ENCODE data around the gene LRRC7. TPM values are rescaled to one million over a fixed set of nuclear protein-coding genes. Genes with fewer than 3 reads are reported as not detected.
"Not testable (repeated sequence)": the region's sequence is repeated elsewhere in the genome, so short reads cannot be mapped to it uniquely, and the experiment has no call there.

LRRC7 gene
- total RNA-seq, 3 donors from 2014 or later = 0.27 TPM; not detected in 2

DNA sequence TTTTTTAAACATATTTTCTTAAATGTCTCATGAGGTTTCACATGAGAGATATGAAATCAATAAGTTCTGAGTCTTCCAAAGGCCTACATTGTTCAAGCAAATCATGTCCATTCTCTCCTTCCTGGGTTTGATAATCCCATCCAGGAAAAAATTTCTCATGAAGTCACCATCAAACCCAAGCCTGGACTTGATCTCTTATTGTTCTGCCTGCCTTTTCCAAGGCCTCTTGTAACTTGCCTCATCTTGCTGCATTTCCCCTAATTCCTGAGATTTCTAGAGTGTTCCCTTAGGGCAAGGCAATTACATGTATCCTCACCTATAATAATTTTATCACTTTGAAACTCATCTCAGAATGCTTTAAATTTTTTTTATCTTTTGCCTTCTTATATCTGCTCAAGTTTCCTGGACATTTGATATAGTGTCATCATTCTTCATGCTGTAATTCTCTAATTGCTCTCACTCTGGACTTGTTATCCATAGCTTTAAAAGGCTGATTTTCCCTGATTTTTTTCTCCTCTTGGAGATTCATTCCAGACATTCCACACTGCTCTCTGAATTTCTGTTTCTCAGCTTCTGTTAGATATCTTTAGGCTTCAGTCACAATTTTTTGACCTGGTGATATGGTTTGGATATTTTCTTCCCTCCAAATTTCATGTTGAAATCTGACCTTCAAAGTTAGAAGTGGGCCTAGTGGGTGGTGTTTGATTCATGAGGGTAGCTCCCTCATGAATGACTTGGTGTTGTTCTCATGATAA lies 126.4 kb downstream of the LRRC7 start:
- H3K27me3 Mint-ChIP-seq (ENCODE audit: low read depth) = no peaks in the 10 kb centered on the region
- no peaks in the 10 kb centered on the region for H3K4me1 Mint-ChIP-seq (ENCODE audit: low read depth)
- H3K9me3 Mint-ChIP-seq = peaks cover 10% of the 10 kb centered on the region

DNA sequence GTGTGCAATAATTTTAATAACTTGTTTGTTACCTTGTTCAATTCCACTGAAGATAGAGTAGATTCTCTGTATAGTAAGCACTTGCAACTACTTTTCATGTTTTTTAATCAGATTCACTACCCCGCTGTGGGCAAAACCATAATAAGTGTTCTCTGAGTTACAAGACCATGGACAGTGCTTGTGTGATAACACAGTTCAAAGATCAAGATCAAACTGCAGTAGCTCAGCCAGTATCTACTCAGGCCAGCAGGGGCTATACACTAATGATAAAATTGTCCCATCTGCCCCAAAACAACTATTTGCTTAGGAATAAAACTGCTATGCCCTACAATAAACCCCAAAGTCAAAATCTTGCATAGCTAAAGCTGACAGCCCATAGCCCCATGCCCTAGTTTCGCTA lies 129.6 kb downstream of the LRRC7 start:
- Mint-ChIP-seq H3K9me3 (peaks cover 17% of the 10 kb centered on the region), H3K4me1 (ENCODE audit: low read depth) (no peaks in the 10 kb centered on the region), H3K36me3 (ENCODE audit: insufficient read depth) (no peaks in the 10 kb centered on the region), H3K4me3 (no peak overlapping the region), H3K27me3 (ENCODE audit: low read depth) (no peaks in the 10 kb centered on the region)
- ATAC-seq (no peak), DNase-seq (no peak)

More for the DNA sequence above, 126.4 kb downstream of the LRRC7 start:
- Mint-ChIP-seq H3K36me3 (ENCODE audit: insufficient read depth) (no peaks in the 10 kb centered on the region), H3K4me3 (no peak overlapping the region)
- ATAC-seq (no peak), DNase-seq (no peak)

DNA sequence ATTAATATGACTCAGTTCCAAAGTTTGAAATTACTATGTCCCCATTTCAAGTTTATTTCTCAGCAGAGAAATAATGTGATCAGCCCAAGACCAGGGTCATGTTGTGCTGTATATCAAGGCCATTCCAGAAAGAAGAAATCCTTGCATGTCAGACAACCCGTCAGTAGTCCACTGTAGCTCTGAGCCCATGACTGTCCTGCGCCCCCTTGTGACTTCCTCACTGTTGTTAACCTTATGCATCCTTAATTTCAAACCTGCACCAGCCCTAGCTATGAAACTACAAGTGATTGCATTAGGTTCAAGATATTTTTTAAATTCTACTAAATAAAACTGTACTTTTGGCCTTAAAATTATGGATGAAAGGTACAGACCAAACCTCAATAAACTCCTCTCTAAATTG lies 133.0 kb downstream of the LRRC7 start:
- Mint-ChIP-seq H3K9me3 (peaks cover 13% of the 10 kb centered on the region), H3K36me3 (ENCODE audit: insufficient read depth) (no peaks in the 10 kb centered on the region), H3K4me1 (ENCODE audit: low read depth) (no peaks in the 10 kb centered on the region), H3K4me3 (no peak overlapping the region), H3K27me3 (ENCODE audit: low read depth) (no peaks in the 10 kb centered on the region)
- no peak for DNase-seq
- no peak for ATAC-seq

DNA sequence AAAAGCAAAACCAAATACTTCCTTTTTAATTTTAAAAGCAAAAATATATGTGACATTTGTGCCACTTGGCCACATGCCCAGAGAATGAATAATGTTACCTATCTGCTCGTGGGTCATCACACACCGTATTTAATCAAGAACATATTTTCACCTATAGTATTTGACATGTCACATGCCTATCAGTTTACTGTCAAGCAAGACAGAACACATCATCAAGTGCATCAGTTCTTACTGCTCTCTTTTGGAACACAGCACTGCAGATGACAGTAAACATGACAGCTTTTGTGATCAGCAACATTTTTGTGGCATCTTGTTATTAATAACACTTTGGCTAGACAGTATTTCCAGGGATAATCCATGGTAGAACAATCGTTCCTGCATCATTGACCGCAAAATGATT lies 134.4 kb downstream of the LRRC7 start:
- H3K4me1 Mint-ChIP-seq (ENCODE audit: low read depth) = no peaks in the 10 kb centered on the region
- DNase-seq = no peak
- H3K36me3 Mint-ChIP-seq (ENCODE audit: insufficient read depth) = no peaks in the 10 kb centered on the region

DNA sequence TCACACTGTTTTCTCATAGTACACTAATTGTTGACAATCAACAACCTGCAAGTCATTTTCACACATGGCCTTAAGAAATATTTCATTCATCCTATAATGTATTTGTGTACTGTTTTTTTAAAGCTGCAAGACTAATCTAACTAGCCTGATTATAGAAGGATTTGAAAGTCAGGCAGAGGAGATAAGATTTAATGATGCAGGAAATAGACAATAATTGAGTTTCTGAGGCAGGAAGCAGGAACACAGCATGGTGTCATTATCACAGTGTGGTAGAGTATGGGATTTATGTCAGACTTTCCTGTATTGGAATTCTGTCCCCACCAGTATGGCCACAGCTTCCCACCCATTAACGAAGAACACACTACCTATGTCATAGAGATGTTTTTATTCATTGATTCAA lies 138.8 kb downstream of the LRRC7 start:
- Mint-ChIP-seq H3K4me3 (no peak overlapping the region), H3K4me1 (ENCODE audit: low read depth) (no peaks in the 10 kb centered on the region), H3K36me3 (ENCODE audit: insufficient read depth) (no peaks in the 10 kb centered on the region), H3K9me3 (peaks cover 3% of the 10 kb centered on the region), H3K27me3 (ENCODE audit: low read depth) (no peaks in the 10 kb centered on the region)
- ATAC-seq = no peak
- DNase-seq = no peak

More for the DNA sequence above, 134.4 kb downstream of the LRRC7 start:
- peaks cover 7% of the 10 kb centered on the region for H3K9me3 Mint-ChIP-seq
- H3K4me3 Mint-ChIP-seq = no peak overlapping the region
- ATAC-seq = no peak
- H3K27me3 Mint-ChIP-seq (ENCODE audit: low read depth) = no peaks in the 10 kb centered on the region

DNA sequence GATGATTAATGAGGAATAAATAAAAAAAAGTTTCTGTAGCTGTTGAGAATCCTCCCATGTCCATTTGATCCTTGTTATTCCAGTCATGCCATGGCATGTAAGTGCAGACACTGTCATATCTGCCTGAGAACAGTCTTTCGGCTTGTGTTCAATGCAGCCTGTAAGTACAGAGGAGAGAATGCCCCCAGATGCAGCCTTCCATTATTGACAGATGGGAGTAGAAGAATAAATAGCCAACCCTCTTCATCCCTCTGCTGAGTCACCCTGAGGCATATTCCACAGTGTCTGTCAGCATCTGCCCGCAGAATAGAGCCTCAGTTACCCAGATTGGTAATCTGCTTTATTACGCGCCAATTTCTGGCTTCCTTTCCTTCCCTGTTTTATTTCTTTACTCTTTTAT lies 139.4 kb downstream of the LRRC7 start:
- H3K4me1 Mint-ChIP-seq (ENCODE audit: low read depth) = no peaks in the 10 kb centered on the region
- no peaks in the 10 kb centered on the region for H3K27me3 Mint-ChIP-seq (ENCODE audit: low read depth)
- no peaks in the 10 kb centered on the region for H3K36me3 Mint-ChIP-seq (ENCODE audit: insufficient read depth)
- DNase-seq (no peak), ATAC-seq (no peak)
- peaks cover 2% of the 10 kb centered on the region for H3K9me3 Mint-ChIP-seq
- H3K4me3 Mint-ChIP-seq = no peak overlapping the region

DNA sequence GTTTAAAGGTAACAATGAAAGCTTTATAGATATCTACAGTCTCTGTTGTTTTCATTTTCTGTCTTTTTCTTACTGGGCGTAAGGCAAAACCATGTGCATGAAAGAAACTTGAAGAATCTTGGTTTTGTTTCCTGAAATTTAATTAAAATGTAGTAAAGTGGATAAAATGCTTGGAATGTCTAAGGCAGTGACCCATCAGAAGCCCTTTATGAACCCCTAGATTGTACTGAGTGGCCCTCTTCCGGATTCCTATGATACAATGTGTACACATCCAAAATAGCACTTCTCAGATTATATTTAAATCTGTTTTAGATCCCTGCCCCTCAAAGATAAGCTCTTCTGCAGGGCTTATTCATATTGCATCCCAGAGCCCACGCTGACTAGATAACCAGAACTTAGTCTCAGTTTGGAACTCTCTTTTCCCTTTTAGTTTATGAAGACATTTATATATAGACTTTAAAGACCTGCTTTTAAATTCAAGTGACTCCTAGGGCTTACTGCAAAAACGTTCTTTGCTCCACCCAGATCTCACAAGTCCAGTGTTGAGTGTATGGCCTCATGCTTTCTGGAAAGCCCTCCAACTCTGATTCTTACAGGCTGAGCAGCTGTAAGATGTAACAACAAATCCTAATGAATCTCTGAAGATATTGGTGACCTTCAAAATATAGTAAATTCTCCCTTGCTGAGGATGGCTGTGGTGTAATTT lies 142.9 kb downstream of the LRRC7 start:
- no peak for ATAC-seq
- H3K4me1 Mint-ChIP-seq (ENCODE audit: low read depth) = no peaks in the 10 kb centered on the region
- peaks cover 3% of the 10 kb centered on the region for H3K9me3 Mint-ChIP-seq
- H3K4me3 Mint-ChIP-seq = no peak overlapping the region
- DNase-seq = no peak
- H3K27me3 Mint-ChIP-seq (ENCODE audit: low read depth) = no peaks in the 10 kb centered on the region
- no peaks in the 10 kb centered on the region for H3K36me3 Mint-ChIP-seq (ENCODE audit: insufficient read depth)

DNA sequence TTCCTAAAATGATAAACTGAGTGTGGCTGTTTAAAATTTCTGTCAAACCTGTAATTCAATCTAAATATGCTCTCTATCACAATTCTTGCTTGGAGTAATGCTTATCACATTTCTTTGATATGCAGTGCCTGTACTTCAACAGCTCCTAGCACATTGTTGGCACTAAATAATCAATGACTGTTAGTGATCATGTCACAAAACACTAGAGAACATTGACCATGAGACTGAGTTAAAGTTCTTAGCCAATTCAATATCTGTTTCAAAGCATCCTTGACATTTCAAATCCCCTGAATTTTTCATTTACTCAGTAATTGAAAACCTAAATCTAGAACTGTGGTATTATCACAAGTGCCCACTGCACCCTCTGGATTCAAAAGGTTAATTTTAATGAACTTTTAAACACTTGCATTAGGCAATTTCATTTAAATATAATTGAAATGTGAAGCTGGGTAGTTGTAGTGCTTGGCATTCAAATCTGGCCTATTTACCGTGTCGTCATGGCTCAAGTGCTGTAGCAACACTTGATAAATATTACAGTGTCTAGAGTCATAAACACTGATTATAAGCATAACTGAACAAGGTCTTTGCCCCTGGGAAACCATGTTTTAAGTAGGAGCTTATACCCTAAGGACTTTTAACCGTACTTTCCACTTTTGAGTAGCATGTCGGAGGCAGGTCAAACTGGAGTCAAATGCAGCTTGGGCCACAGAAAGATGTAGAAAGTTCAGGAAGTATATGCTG lies 143.6 kb downstream of the LRRC7 start:
- Mint-ChIP-seq H3K36me3 (ENCODE audit: insufficient read depth) (no peaks in the 10 kb centered on the region), H3K27me3 (ENCODE audit: low read depth) (no peaks in the 10 kb centered on the region), H3K4me1 (ENCODE audit: low read depth) (no peaks in the 10 kb centered on the region), H3K9me3 (peaks cover 3% of the 10 kb centered on the region), H3K4me3 (no peak overlapping the region)
- DNase-seq = no peak
- ATAC-seq = no peak

DNA sequence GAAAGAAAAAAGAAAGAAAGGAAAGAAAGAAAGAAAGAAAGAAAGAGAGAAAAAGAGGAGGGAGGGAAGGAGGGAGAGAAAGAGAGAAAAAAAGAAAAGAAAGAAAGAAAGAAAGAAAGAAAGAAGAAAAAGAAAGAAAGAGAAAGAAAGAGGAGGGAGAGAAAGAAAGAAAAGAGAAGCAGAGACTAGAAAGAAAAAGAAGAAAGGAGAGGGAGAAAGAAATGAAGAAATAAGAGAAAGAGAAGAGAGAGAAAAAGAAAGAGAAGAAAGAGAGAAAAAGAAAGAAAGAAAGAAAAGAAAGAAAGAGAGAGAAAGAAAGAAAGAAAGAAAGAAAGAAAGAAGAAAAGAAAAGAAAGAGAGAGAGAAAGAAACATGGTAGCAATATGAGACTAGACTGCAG lies 150.1 kb downstream of the LRRC7 start:
- H3K27me3 Mint-ChIP-seq (ENCODE audit: low read depth); ATAC-seq: not testable (repeated sequence)

DNA sequence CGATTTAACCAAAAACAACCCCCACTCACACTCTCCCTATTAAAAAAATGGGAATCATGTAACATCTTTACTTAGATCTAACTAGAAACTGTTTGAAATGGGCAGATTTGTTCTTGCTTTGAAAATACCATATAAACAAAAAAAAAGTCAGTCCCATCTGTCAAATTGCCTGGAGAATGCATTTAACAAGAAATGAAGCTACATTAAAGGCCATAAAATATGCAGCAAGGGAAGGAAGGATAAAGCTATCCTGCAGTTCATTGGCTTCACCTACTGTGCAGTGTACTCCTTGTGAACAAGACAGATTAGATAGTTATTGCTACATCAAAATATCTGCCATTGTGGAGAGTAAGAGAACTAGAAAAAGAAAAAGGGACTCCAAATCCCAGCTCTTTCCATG lies 160.5 kb downstream of the LRRC7 start:
- Mint-ChIP-seq H3K36me3 (ENCODE audit: insufficient read depth) (no peaks in the 10 kb centered on the region), H3K4me1 (ENCODE audit: low read depth) (no peaks in the 10 kb centered on the region), H3K9me3 (peaks cover 4% of the 10 kb centered on the region), H3K4me3 (no peak overlapping the region), H3K27me3 (ENCODE audit: low read depth) (no peaks in the 10 kb centered on the region)
- DNase-seq (no peak), ATAC-seq (no peak)

More for the DNA sequence above, 150.1 kb downstream of the LRRC7 start:
- not testable (repeated sequence) for H3K4me1 Mint-ChIP-seq (ENCODE audit: low read depth); H3K4me3 Mint-ChIP-seq; DNase-seq; H3K9me3 Mint-ChIP-seq; H3K36me3 Mint-ChIP-seq (ENCODE audit: insufficient read depth)

DNA sequence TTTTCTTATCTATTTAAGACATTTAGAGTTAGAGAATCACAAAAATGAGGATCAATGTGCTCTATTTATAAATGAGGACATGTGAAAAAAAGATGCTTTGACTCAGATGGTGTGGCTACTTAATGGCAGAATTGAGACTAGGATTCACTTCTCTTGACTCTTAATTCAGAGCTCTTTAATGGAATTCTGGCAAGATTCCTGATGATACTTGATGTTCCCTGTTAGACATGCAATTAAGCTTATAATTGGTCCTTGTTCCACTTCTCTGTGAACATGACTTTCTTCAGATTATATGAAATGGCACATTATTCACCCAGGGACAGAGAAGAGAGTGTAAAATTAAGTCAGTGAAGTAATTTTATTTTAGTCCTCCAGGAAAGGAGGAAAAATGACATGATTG lies 165.3 kb downstream of the LRRC7 start:
- Mint-ChIP-seq H3K4me1 (ENCODE audit: low read depth) (no peaks in the 10 kb centered on the region), H3K36me3 (ENCODE audit: insufficient read depth) (no peaks in the 10 kb centered on the region), H3K27me3 (ENCODE audit: low read depth) (no peaks in the 10 kb centered on the region), H3K9me3 (no peaks in the 10 kb centered on the region), H3K4me3 (no peak overlapping the region)
- DNase-seq (no peak), ATAC-seq (no peak)

DNA sequence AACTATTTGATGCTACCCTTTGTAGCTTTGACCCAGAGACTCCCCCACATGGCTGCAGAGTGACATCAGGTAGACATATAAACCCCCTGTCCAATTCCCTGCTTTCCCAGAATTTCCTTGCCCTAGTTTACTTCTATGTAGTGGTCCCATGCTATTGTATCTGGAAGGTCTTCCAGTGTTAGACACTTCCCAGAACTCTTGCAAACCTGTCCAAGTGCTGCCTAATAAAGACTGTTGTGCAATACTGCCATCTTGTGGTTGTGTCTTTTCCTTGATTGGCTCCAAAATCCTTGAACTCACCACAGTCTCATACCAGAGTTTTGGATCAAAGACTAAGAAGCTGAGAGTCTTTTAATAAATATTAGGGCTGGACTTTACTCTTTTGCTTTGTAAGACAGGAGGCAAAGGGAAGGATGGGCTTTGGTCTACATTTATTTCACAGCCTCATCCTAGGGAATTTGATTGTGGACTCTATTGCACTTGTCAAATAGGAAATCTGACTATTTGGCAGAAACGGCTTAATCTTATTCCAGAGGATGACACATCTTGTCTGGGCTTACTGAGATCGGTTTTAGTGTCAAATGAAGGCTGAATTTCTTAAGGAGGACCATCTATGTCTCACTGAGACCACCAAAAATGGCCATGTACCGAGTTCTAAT lies 169.9 kb downstream of the LRRC7 start:
- ATAC-seq (no peak), DNase-seq (no peak)
- H3K4me3 Mint-ChIP-seq = no peak overlapping the region

DNA sequence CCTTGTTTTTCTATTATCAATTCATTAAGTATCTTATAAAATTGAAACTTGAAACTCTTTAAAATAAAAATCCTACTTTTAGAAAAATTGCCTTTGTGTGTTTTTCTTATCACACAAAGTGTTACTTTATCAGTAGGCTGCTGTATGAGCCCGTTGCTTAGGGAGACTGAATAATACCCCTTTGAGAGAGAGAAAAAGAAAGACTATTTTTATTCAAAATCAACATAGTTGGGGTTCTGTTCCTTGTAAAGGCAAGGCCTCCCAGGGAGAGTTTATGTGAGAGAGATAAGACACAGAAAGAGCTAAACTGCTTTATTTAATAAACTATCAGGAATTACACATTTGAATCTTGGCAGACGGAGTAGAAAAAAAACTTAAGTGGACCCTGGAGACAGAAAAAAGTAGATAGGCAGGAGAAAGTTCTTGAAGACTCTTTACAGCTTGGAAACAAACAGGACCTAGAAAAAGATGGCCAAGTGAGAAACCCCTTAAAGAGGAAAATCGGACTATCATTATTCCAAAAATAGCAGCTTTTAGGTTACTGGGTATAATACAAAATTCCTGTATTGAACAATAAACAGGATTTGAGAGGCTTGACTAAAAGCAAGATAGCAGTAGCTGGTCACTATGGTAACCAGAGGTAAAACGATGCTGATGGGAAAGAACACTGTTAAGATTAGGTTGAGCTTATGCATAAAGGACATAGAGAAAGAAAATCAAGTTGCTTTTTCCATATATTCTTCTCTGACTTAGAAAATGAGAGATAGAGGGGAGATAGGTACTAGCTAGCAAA lies 170.9 kb downstream of the LRRC7 start:
- no peak for DNase-seq
- H3K4me1 Mint-ChIP-seq (ENCODE audit: low read depth) = no peaks in the 10 kb centered on the region
- no peaks in the 10 kb centered on the region for H3K9me3 Mint-ChIP-seq
- H3K27me3 Mint-ChIP-seq (ENCODE audit: low read depth) = no peaks in the 10 kb centered on the region
- no peak for ATAC-seq
- H3K4me3 Mint-ChIP-seq = no peak overlapping the region
- H3K36me3 Mint-ChIP-seq (ENCODE audit: insufficient read depth) = no peaks in the 10 kb centered on the region

More for the DNA sequence above, 169.9 kb downstream of the LRRC7 start:
- no peaks in the 10 kb centered on the region for H3K4me1 Mint-ChIP-seq (ENCODE audit: low read depth)
- no peaks in the 10 kb centered on the region for H3K27me3 Mint-ChIP-seq (ENCODE audit: low read depth)
- no peaks in the 10 kb centered on the region for H3K9me3 Mint-ChIP-seq
- no peaks in the 10 kb centered on the region for H3K36me3 Mint-ChIP-seq (ENCODE audit: insufficient read depth)

DNA sequence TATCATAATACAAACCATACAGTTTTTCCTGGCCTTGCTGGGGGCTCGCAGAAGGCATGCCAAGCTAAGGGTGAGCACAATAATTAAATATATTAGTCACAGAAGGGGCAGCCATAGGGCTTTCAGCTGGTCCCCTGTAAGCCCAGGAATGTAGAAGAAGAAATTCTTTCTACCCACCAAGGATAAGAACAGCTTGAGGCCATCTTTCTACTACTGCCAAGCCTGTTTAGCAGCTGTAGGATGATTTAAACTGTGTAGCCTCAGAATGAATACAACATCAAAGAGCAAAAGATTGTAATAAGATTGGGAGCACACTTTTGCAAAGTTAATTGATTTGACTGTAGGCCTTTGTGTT lies 171.5 kb downstream of the LRRC7 start:
- no peak for DNase-seq
- ATAC-seq = no peak
- Mint-ChIP-seq H3K4me1 (ENCODE audit: low read depth) (no peaks in the 10 kb centered on the region), H3K27me3 (ENCODE audit: low read depth) (no peaks in the 10 kb centered on the region), H3K9me3 (no peaks in the 10 kb centered on the region), H3K4me3 (no peak overlapping the region), H3K36me3 (ENCODE audit: insufficient read depth) (no peaks in the 10 kb centered on the region)

Data from activated T-cell treated with anti-CD3 and anti-CD28 coated beads, Interleukin-2, amount 50 U/mL, for 4 hours (primary cell).